AG09309 (cell line): ENCODE measurements around the gene HSPA1B.
"Not testable (repeated sequence)": the region's sequence is repeated elsewhere in the genome, so short reads cannot be mapped to it uniquely, and the experiment has no call there.

Experiments used
- DNase-seq: peaks from one replicate; pipeline ENCODE4 v3.0.0-alpha.2; 2010; ENCODE audit warnings: low read depth
- H3K4me3 ChIP-seq: 2 replicates; pipeline ENCODE4 v1.5.1; 2011; ENCODE audit warnings: mild to moderate bottlenecking, low read depth, low read length, moderate library complexity; ENCODE audit not compliant: control insufficient read depth
- TF ChIP-seq, protein P1 (sequence below): IDR thresholded peaks from 2 replicates; pipeline ENCODE4 v1.5.1; 2011; ENCODE audit warnings: mild to moderate bottlenecking, low read depth, low read length, inconsistent platforms; ENCODE audit not compliant: insufficient read depth, control insufficient read depth; ENCODE audit errors: missing control alignments

HSPA1B gene

DNA sequence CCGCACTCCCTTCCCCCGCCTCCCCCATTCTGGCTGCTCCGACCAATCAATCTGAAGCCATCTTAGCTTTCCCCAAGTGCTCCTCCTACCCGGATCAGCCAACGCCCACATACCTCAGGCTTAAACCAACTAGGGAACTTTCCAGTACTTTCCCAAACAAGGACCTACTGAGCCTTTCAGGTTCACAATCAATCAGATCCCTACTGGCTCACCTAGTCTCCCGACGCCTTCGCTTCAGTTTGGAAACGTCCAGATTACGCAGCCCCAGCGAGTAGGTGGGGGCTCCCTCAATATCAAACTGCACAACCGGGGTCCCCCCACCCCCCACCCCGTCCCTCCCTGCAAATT is 12.9 kb upstream of the HSPA1B start:
- H3K4me3 ChIP-seq: peak overlapping the region; percentile 71
- TF ChIP-seq, protein P1, sequence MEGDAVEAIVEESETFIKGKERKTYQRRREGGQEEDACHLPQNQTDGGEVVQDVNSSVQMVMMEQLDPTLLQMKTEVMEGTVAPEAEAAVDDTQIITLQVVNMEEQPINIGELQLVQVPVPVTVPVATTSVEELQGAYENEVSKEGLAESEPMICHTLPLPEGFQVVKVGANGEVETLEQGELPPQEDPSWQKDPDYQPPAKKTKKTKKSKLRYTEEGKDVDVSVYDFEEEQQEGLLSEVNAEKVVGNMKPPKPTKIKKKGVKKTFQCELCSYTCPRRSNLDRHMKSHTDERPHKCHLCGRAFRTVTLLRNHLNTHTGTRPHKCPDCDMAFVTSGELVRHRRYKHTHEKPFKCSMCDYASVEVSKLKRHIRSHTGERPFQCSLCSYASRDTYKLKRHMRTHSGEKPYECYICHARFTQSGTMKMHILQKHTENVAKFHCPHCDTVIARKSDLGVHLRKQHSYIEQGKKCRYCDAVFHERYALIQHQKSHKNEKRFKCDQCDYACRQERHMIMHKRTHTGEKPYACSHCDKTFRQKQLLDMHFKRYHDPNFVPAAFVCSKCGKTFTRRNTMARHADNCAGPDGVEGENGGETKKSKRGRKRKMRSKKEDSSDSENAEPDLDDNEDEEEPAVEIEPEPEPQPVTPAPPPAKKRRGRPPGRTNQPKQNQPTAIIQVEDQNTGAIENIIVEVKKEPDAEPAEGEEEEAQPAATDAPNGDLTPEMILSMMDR: no peak
- DNase-seq: peak; percentile 93

DNA sequence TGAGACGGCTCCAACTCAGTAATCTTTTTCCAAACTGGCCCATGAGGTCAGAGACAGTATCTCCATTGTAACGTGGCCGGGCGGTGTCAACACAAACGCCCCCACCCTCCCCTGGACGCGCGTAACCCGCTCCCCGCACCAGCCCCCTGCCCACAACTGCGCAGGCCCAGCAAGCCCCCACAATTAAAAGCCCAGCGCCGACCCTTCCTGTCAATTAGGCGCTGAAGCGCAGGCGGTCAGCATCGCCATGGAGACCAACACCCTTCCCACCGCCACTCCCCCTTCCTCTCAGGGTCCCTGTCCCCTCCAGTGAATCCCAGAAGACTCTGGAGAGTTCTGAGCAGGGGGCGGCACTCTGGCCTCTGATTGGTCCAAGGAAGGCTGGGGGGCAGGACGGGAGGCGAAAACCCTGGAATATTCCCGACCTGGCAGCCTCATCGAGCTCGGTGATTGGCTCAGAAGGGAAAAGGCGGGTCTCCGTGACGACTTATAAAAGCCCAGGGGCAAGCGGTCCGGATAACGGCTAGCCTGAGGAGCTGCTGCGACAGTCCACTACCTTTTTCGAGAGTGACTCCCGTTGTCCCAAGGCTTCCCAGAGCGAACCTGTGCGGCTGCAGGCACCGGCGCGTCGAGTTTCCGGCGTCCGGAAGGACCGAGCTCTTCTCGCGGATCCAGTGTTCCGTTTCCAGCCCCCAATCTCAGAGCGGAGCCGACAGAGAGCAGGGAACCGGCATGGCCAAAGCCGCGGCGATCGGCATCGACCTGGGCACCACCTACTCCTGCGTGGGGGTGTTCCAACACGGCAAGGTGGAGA is 12.3 kb upstream of the HSPA1B start, which contains the start of the genes HSPA1A and HSPA1L:
Gene HSPA1A, plus strand, starts transcription at position 519 of the 814 bp plus-strand sequence. Its CDS starts 214 bp downstream, at position 733.
Gene HSPA1L, minus strand, starts transcription at position 259 of the 814 bp plus-strand sequence. CDS start 3,311 bp downstream, outside the sequence.
- TF ChIP-seq, protein P1: no peak
- peak; percentile 83 for DNase-seq

DNA sequence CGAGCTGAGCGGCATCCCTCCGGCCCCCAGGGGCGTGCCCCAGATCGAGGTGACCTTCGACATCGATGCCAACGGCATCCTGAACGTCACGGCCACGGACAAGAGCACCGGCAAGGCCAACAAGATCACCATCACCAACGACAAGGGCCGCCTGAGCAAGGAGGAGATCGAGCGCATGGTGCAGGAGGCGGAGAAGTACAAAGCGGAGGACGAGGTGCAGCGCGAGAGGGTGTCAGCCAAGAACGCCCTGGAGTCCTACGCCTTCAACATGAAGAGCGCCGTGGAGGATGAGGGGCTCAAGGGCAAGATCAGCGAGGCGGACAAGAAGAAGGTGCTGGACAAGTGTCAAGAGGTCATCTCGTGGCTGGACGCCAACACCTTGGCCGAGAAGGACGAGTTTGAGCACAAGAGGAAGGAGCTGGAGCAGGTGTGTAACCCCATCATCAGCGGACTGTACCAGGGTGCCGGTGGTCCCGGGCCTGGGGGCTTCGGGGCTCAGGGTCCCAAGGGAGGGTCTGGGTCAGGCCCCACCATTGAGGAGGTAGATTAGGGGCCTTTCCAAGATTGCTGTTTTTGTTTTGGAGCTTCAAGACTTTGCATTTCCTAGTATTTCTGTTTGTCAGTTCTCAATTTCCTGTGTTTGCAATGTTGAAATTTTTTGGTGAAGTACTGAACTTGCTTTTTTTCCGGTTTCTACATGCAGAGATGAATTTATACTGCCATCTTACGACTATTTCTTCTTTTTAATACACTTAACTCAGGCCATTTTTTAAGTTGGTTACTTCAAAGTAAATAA is 10.2 kb upstream of the HSPA1B start:
- peak overlapping the region; percentile 44 for H3K4me3 ChIP-seq
- not testable (repeated sequence) for DNase-seq

More for the DNA sequence above, 12.3 kb upstream of the HSPA1B start, which contains the start of the genes HSPA1A and HSPA1L:
- peak within 1 kb of the TSS; percentile 71 for H3K4me3 ChIP-seq

DNA sequence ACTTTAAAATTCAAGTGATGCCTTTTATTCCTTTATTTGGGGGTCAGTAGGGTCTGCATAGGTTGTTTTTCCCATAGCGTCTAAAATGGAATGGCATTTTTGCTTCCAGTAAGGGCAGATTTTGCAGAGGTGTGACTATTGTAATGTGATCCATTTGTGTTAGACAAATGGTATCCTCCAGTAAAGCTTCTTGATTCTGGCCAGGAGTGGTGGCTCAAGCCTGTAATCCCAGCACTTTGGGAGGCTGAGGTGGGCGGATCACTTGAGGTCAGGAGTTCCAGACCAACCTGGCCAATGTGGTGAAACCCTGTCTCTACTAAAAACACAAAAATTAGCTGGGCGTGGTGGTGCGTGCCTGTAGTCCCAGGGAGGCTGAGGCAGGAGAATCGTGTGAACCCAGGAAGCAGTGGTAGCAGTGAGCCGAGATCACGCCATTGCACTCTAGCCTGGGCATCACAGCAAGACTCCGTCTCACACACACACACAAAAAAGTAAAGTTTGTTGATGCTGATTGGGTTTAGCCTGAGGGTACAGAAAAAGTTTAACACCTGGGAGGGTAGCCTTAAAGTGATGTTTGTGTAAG is 9.5 kb upstream of the HSPA1B start:
- not testable (repeated sequence) for DNase-seq
- peak overlapping the region; percentile 44 for H3K4me3 ChIP-seq

DNA sequence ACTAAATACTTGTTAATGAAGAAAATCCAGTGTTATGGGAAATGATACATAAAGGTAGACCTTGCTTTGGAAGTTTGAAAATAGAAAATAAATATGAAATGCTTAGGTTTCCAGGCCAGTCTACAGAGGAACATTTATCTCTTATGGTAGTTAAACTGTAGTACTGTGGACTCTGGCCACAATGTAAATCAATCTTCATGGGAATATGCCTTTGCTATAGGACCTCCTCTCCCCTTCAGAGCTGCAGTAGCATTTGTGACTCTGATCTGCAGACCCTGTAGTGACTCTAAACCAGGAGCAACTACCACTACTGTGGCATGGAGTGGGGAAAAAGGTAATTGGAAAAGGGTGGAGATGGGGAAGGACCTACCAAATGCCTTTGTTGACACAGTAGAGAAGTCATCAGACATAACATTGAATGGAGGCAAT is 7.7 kb upstream of the HSPA1B start:
- H3K4me3 ChIP-seq: no peak overlapping the region
- TF ChIP-seq, protein P1: no peak
- DNase-seq: no peak

DNA sequence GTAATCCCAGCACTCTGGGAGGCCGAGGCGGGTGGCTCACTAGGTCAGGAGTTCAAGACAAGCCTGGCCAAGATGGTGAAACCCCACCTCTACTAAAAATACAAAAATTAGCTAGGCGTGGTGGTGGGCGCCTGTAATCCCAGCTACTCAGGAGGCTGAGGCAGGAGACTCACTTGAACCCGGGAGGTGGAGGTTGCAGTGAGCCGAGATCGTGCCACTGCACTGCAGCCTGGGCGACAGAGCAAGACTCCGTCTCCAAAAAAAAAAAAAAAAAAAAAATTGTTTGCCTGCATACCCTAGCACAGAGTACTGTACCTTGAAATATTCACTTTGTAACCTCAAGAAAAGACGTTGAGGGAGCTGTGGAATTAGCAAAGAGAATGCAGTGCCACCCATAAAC is 7.1 kb upstream of the HSPA1B start:
- not testable (repeated sequence) for DNase-seq, H3K4me3 ChIP-seq

DNA sequence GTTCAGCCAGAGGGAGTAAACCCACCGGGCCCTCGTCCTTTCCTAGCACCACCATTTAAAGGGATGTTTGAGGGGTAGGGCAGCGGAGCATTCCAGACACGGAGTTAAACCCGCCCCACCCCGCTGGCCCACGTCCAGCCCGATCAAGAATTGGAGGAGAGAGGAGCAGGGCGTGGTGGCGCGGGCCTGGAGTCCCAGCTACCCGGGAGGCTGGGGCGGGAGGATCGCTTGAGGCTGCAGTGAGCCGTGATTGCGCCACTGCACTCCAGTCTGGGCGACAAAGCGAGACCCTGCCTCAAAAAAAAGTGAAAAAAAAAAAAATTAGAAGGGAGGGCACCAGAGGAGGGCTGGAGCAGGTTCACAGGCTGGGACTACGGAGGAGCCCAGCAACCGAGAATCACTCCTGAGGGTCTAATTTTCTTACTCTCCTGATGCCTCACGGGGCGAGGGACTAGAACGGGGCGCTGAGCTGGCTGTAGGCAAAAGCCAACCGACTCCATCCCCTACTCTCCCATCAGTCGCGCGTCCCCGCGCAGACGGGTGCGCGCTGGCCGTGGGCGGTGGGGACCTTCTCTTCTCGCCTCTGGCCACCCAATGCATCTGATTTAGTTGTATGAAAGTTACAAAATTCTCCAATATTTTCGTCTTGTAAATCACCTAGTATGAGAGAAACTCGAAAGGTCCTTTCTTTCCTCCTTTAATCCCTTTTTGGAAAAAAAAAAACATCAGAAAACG is 6.1 kb upstream of the HSPA1B start:
- peak overlapping the region; percentile 42 for H3K4me3 ChIP-seq
- TF ChIP-seq, protein P1: no peak
- no peak for DNase-seq
